Breast epithelium (tissue), 4 donors: ENCODE data around the gene MAN1A1. TPM values are rescaled to one million over a fixed set of nuclear protein-coding genes. Genes with fewer than 3 reads are reported as not detected.
"Not testable (repeated sequence)": the region's sequence is repeated elsewhere in the genome, so short reads cannot be mapped to it uniquely, and the experiment has no call there.

Experiments used
- DNase-seq, 2 donors: peaks; one replicate each; pipeline ENCODE4 v3.0.0-alpha.2; 2019; ENCODE audit warnings: low spot score in 2 of 2
- H3K27ac ChIP-seq, 2 donors: fragments of 200-600 bp; sonication (generic) in 1 of 2; one replicate each; pipeline ENCODE4 v1.5.1; 2016 to 2019; ENCODE audit warnings: mild to moderate bottlenecking in 1 of 2
- H3K27me3 ChIP-seq, 2 donors: fragments of 200-600 bp; sonication (generic) in 1 of 2; one replicate each; pipeline versions ENCODE4 v1.5.1 to v1.6.0; 2017 to 2019; ENCODE audit warnings: control low read depth in 1 of 2, mild to moderate bottlenecking in 1 of 2
- H3K36me3 ChIP-seq: fragments of 200-600 bp; one replicate; pipeline ENCODE4 v1.5.1; 2019
- H3K4me1 ChIP-seq, 2 donors: fragments of 200-600 bp; sonication (generic); one replicate each; pipeline ENCODE4 v1.5.1; 2016 to 2019; ENCODE audit warnings: control low read depth in 1 of 2
- H3K4me3 ChIP-seq, 3 donors: fragments of 200-600 bp; sonication (generic); 1 replicate in 2 of 3; 2 replicates in 1 of 3; pipeline ENCODE4 v1.5.1; 2016 to 2019; ENCODE audit warnings: mild to moderate bottlenecking in 3 of 3, moderate library complexity in 2 of 3
- H3K9me3 ChIP-seq, 2 donors: fragments of 200-600 bp; sonication (generic) in 1 of 2; one replicate each; pipeline ENCODE4 v1.5.1; 2016 to 2019; ENCODE audit warnings: control low read depth in 1 of 2
- POLR2A ChIP-seq: fragments of 450-650 bp; IDR thresholded peaks from one replicate; pipeline ENCODE4 v1.6.1; 2016; ENCODE audit warnings: antibody characterized with exemption, mild to moderate bottlenecking, moderate library complexity
- POLR2AphosphoS5 ChIP-seq, 3 donors: sonication (generic); formaldehyde crosslinking; IDR thresholded peaks; one replicate each; pipeline ENCODE4 v1.6.1; 2017; ENCODE audit warnings: antibody characterized with exemption in 3 of 3
- intact Hi-C: fragments of 100-400 bp; cut with DNase I; formaldehyde crosslinking; loops from one replicate; pipeline ENCODE4 v1.15.1; 2023; ENCODE audit warnings: low total_unique reads
- total RNA-seq, 3 donors: library from RNA; depleted of rRNA; stranded (reverse); fragments of >200 nt; gene quantifications; one replicate each; pipeline ENCODE4 v1.1.0, GENCODE V29; 2016
- TF ChIP-seq, protein P1 (sequence below), 3 donors: fragments of 450-650 bp; IDR thresholded peaks; one replicate each; pipeline ENCODE4 v1.5.1; 2016 to 2017; ENCODE audit warnings: antibody characterized with exemption in 3 of 3, mild to moderate bottlenecking in 3 of 3, moderate library complexity in 3 of 3

Gene MAN1A1
- total RNA-seq, 3 donors from 2014 or later: 81.2 to 481 (median 104) TPM

DNA sequence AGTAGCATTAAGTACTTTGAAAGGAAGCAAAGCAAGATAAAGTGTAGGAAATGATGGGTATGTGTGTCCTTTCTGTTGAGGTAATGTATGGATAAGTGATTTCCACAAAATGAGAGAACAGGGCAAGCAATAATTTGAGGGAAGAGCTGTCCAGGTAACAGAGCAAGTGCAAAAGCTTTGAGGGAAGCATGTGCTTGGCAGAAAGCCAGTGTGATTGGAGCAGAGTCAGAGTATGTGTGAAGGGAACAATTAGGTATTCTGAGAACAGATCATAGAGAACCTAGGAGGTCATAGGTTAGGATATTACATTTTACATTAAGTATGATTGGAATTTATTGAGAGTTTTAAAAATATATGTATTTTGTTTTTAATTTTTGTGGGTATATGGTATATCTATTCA, 30.2 kb upstream of the MAN1A1 start:
- Histone ChIP-seq H3K27me3 (no peaks in the 10 kb centered on the region), H3K4me3 (no peak overlapping the region), H3K27ac (no peak overlapping the region), H3K36me3 (no peaks in the 10 kb centered on the region), H3K4me1 (no peaks in the 10 kb centered on the region), H3K9me3 (peaks cover 4 to 12% of the 10 kb centered on the region in 2 donors)
- intact Hi-C loops: no loop called here
- TF ChIP-seq, protein P1, sequence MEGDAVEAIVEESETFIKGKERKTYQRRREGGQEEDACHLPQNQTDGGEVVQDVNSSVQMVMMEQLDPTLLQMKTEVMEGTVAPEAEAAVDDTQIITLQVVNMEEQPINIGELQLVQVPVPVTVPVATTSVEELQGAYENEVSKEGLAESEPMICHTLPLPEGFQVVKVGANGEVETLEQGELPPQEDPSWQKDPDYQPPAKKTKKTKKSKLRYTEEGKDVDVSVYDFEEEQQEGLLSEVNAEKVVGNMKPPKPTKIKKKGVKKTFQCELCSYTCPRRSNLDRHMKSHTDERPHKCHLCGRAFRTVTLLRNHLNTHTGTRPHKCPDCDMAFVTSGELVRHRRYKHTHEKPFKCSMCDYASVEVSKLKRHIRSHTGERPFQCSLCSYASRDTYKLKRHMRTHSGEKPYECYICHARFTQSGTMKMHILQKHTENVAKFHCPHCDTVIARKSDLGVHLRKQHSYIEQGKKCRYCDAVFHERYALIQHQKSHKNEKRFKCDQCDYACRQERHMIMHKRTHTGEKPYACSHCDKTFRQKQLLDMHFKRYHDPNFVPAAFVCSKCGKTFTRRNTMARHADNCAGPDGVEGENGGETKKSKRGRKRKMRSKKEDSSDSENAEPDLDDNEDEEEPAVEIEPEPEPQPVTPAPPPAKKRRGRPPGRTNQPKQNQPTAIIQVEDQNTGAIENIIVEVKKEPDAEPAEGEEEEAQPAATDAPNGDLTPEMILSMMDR (IDR thresholded peaks at IDR 0.05): no peak
- no peak for TF ChIP-seq POLR2A
- no peak for DNase-seq

DNA sequence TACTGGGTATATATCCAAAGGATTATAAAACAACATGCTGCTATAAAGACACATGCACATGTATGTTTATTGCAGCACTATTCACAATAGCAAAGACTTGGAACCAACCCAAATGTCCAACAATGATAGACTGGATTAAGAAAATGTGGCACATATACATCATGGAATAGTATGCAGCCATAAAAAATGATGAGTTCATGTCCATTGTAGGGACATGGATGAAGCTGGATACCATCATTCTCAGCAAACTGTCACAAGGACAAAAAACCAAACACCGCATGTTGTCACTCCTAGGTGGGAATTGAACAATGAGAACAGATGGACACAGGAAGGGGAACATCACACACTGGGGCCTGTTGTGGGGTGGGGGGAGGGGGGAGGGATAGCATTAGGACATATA, 27.5 kb upstream of the MAN1A1 start:
- peaks cover 4 to 12% of the 10 kb centered on the region in 2 donors for H3K9me3 ChIP-seq
- H3K36me3 ChIP-seq, H3K27me3 ChIP-seq, H3K4me1 ChIP-seq, H3K4me3 ChIP-seq, DNase-seq, H3K27ac ChIP-seq, intact Hi-C loops: not testable (repeated sequence)

DNA sequence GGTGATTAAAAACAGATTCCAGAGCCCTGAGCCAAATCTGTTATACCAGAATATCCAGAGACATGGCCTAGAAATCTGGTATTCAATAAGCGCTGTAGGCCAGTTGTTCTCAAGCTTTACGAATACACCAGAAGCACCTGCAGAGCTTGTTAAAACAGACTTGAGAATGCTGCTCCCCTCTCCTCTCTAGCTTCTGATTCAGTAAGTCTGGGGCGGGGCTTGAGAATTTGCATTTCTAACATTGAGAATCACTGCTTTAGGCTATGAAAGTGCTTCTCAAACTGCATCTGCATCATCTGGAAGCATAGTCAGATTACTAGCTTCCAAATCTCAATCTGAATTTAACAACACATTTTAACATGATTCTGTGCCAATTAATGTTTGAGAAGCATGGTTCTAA, 20.5 kb upstream of the MAN1A1 start:
- intact Hi-C loops: loop anchor here (2.0 kb wide), 1 partner anchor 55 kb away; no protein-coding TSS in a partner anchor
- no peaks in the 10 kb centered on the region for H3K4me1 ChIP-seq
- TF ChIP-seq POLR2A (no peak), POLR2AphosphoS5 (IDR thresholded peaks at IDR 0.05) (no peak)
- TF ChIP-seq, protein P1 (IDR thresholded peaks at IDR 0.05): no peak
- no peak overlapping the region for H3K27ac ChIP-seq
- no peak for DNase-seq
- H3K9me3 ChIP-seq: no peaks in the 10 kb centered on the region
- H3K36me3 ChIP-seq: no peaks in the 10 kb centered on the region
- no peaks in the 10 kb centered on the region for H3K27me3 ChIP-seq
- no peak overlapping the region for H3K4me3 ChIP-seq

DNA sequence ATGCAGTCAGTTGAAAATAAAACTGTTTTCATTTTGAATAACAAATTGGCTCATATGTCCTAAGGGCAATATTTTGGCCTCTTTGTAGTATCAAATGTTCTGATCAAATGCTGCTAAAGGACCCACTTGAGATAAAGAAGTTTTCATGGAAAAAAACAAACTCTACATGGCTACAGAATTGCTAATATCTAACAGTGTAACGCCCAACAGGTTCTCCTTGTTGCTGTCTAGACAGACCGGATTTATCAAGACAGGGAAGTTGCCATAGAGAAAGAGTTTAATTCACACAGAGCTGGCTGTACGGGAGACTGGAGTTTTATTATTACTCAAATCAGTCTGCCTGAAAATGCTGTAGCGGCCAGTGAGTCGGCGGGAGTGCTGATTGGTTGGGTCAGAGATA, 19.4 kb upstream of the MAN1A1 start:
- Histone ChIP-seq H3K27me3 (no peaks in the 10 kb centered on the region), H3K27ac (no peak overlapping the region), H3K36me3 (no peaks in the 10 kb centered on the region), H3K9me3 (no peaks in the 10 kb centered on the region), H3K4me1 (no peaks in the 10 kb centered on the region), H3K4me3 (no peak overlapping the region)
- intact Hi-C loops: no loop called here
- no peak for DNase-seq
- TF ChIP-seq POLR2AphosphoS5 (IDR thresholded peaks at IDR 0.05) (no peak), POLR2A (no peak)
- TF ChIP-seq, protein P1 (IDR thresholded peaks at IDR 0.05): no peak

DNA sequence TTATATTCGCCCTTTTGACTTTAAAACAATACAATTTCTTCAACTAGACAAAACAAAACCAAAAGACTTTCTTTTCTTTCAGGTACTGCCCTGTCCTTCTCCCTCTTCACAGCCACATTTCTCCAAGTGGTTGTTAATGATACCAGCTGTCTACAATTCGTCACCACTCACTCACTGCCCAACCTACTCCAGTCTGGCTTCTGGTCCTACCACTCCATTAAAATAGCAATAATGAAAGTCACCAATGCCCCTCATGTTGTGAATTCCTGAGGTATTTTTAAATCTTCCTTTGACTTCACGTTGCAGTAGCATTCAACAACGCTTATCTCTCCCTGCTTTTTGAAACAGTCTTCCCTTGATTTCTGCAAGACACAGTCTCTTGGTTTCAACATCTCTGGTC, 11.6 kb upstream of the MAN1A1 start:
- no peaks in the 10 kb centered on the region for H3K4me1 ChIP-seq
- H3K9me3 ChIP-seq: no peaks in the 10 kb centered on the region
- DNase-seq: no peak
- H3K27me3 ChIP-seq: no peaks in the 10 kb centered on the region
- no peak overlapping the region for H3K27ac ChIP-seq
- H3K36me3 ChIP-seq: no peaks in the 10 kb centered on the region
- intact Hi-C loops: no loop called here
- TF ChIP-seq, protein P1 (IDR thresholded peaks at IDR 0.05): no peak
- TF ChIP-seq POLR2AphosphoS5 (IDR thresholded peaks at IDR 0.05) (no peak), POLR2A (no peak)
- no peak overlapping the region for H3K4me3 ChIP-seq
